NCI-H146 (cell line): ENCODE results near the gene GPR42.
"Not testable (repeated sequence)": the region's sequence is repeated elsewhere in the genome, so short reads cannot be mapped to it uniquely, and the experiment has no call there.

Source experiments
- DNase-seq: peaks from one replicate; lab custom pipeline; 2025; lab: John Stamatoyannopoulos, UW

GPR42 gene

DNA sequence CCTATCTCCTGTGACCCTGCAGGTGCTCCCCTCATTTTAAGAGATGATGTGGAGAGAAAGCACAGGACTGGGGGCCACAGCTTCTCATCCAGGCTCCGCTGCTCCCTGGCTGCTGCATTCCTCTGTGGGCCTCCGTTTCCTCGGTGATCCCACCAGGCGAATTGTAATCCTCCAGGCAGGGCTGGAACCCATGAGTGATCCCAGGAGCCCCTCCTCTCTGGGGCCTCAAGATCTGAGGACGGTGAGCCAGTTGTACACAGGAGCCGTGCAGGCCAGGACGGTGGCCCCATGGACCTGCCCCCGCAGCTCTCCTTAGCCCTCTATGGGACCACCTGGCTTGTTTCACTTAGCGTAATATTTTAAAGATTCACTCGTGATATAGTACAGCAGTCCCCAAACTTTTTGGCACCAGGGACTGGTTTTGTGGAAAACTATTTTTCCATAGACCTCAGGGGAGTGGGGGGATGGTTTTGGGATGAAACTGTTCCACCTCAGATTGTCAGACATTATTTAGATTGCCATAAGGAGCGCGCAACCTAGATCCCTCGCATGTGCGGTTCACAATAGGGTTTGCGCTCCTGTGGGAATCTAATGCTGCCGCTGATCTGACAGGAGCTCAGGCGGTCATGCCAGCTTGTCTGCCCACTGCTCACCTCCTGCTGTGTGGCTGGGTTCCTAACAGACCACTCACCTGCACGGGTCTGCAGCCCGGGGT is 7.0 kb upstream of the GPR42 start:
- DNase-seq = no peak

DNA sequence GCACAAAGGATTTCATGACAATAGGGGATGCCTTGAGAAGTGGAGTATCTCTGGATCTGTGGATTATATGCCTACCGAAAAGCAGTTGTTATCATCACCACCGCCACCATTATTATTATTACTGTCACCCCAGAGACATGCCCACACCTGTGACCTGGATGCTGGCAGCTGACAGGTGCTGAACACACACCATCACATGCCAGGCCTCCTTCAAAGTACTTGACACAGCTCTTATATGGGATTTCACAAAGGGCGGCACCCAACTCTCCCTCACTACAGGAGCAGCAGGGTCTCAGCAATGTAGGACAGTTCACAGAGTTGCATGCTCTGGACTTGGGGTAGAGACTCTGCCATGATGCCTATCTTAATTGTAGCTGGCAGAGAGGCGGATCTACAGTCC is 5.6 kb upstream of the GPR42 start:
- DNase-seq = no peak

DNA sequence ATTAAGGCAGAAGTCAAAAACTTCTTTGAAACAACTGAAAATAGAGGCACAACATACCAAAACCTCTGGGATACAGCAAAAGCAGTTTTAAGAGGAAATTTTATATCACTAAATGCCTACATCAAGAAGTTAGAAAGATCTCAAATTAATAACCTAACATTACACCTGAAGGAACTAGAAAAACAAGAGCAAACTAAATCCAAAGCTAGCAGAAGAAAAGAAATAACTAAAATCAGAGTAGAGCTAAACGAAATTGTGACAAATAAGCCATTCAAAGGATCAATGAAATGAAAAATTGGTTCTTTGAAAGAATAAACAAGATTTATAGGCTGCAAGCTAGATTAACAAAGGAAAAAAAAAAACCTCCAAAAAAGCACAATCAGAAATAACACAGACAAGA is 2.5 kb upstream of the GPR42 start:
- no peak for DNase-seq

DNA sequence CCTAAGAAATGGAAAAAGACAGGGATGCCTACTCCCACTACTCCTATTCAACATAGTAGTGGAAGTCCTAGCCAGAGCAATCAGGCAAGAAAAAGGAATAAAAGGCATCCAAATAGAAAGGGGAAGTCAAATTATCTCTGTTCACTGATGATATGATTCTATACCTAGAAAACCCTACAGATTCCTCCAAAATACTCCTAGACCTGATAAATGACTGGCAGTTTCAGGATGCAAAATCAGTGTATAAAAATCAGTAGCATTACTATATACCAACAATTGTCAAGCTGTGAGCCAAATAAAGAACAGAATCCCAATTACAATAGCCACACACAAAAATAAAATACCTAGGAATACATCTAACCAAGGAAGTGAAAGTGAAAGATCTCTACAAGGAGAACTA is 1.3 kb upstream of the GPR42 start:
- DNase-seq = no peak

DNA sequence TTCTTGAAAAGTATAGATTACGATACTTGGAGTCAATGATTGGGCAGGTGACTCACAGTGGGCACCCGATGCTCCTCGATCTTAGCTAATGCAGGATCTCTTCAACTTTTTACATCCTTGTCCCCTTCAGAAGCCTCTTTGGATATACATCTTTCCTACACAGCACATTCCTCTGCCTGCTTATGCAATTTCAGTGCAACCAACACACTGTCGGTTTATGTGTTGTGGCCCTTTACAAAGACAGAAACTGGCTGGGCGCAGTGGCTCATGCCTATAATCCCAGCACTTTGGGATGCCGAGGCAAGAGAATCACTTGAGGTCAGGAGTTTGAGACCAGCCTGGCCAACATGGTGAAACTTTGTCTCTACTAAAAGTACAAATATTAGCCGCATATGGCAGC is 2.6 kb downstream of the GPR42 start:
- no peak for DNase-seq

DNA sequence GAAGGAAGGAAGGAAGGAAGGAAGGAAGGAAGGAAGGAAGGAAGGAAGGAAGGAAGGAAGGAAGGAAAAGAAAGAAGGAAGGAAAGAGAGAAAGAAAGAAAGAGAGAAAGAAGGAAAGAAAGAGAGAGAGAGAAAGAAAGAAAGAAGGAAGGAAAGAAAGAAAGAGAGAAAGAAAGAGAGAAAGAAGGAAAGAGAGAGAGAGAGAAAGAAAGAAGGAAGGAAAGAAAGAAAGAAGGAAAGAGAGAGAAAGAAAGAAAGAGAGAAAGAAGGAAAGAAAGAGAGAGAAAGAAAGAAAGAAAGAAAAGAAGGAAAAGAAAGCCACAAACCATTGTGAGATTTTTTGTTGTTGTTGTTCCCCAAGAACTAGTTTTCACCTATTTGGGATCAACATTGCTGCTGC is 3.2 kb downstream of the GPR42 start:
- DNase-seq = not testable (repeated sequence)

DNA sequence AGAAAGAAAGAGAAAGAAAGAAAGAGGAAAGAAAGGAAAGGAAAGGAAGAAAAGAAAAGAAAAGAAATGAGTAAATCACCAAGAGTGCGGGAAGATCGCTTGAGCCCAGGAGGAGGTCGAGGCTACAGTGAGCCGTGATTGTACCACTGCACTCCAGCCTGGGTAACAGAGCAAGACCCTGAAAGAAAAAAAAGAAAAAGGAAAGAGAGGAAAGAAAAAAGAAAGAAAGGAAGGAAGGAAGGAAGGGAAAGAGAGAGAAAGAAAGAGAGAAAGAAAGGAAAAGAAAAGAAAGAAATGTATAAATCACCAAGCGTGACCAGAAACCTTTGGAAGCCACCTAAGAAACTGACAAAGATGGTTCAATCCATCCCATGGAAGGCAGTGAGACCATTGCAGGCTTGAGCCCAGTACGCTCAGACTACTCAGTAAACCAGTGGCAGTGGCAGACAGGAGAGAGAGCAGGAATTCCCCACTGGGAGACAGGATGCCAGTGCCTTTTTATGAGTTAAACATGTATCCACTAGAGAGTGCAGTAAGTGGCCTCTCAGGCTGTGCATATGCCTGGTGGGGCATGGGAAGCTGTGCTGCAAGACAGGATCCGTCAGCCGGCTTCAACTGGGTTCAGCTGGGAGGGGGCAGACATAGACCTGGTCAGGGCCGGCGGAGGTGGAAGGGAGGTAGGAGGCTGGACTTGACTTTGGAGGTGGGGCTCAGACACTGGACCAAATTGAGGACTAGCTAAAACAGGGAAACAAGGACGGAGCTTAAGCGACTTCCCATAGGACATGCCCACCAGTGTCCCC is 4.8 kb downstream of the GPR42 start:
- DNase-seq = no peak

DNA sequence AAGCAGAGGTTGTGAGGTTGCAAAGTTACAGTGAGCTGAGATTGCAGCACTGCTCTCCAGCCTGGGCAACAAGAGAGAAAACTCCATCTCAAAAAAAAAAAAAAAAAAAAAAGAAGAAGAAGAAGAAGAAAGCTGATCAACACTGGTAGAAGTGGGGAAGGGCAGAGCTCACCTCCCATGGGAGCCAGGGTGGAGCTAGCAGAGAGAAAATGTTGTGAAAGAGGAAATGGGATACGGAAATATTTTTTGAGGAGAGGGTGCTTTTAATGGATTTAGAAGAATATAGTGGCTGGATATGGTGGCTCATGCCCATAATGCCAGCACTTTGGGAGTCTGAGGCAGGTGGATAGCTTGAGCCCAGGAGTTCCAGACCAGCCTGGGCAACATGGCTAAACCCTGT is 6.8 kb downstream of the GPR42 start:
- DNase-seq = no peak

DNA sequence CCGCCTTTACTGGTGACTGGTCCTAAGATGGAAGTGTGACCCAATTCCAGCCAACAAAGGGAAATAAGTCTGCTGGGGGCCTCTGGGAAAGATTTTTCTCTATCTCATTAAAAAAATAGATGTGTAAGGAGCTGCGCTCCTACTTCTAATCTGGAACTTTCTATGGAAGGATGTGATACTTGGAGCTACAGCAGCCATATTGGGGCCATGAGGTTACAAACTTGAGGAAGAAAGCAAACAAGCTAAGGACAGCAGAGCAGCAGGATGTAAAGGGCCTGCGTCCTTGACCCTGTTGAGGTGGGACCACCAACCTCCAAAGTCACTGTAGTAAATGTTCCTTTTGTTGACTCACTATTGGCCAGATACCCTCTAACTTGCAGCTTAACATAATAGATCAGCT is 7.5 kb downstream of the GPR42 start:
- no peak for DNase-seq

DNA sequence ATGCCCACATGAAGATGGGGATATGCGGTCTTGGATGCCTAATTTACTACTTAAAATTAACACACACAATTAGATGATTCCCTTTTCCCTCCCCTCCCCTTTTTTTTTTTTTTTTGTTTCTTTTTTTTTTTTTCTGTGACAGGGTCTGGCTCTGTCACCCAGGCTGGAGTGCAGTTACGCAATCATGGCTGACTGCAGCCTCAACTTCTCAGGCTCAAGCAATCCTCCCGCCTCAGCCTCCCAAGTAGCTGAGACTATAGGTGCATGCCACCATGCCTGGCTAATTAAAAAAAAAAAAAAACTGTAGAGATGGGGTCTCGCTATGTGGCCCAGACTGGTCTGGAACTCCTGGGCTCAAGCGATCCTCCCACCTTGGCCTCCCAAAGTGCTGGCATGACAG is 8.7 kb downstream of the GPR42 start:
- DNase-seq = not testable (repeated sequence)

DNA sequence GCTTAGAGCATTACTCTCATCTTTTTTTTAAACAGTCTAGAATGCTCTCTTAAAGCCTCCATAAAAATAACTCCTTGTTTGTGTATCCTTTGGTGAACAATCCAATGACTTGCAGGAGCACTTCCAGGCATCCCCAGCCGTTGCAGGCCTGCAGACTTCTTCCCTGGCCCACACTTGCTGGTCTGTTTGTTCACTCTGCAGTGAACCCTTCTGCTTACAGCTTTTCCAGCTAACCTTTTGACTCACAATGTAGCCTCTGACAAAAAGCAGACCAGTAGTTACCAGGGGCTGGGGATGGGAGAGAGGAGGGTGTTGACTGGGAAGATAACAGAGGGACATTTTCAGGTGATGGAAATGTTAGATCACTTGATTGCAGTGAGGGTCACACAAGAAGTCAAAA is 9.1 kb downstream of the GPR42 start:
- no peak for DNase-seq

DNA sequence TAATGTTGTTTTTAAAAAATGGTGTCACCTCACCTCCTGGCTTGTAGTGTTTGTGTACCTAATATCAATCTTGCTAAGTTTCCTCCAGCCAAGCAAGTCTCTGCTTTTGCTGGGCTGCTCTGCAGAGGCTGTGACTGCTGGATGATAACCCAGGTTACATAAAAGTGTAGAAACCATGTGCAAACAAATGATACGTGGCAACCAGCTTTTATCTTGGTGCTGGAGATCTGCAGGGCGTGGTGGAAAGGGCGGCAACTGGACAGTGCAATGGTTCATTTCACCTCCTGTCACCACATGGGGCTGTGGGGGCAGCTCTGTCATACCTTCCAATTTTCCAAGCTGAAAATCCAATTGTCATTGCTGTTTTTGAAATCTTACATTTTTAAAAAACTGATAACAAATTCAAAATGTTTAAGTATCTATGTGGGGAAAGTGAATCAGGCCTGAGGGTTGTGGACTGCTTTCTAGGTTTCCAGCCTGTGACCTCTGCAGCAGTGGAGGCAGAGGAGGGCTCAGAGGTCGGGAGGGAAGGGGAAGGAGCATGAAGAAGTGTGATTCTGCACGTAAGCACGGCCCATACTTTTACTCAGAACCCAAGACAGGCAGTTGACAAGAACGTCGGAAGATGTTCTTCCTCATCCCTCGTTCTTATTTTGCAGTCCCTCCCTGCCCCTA is 9.7 kb downstream of the GPR42 start:
- no peak for DNase-seq

DNA sequence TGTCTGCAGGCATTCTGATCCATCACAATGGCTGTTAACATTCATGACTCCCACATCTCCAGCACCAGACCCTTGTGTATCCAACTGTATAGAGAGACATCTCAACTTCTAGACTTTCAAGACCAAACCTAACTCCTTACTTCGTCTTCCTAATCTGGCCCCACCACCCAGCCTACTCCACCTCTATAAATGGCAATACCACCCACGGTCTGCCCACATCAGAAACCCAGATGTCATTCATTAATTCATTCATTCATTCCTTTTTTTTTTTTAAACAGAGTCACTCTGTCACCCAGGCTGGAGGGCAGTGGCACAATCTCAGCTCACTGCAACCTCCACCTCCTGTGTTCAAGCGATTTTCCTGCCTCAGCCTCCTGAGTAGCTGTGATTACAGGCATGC is 10.4 kb downstream of the GPR42 start:
- DNase-seq = no peak

DNA sequence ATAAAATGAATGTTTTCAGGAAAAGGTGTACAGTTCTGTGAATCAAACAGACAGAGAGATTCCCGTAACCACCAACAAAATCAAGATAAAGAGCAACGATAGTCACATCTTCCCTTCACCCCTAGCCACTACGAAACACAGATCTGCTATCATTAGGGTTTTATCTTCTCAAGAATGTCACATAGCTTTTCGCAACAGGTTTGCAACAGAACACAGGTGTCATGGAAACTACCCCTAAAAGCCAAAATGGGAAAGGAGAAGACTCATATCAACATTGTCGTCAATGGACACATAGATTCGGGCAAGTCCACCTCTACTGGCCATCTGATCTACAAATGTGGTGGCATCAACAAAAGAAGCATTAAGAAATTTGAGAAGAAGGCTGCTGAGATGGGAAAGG is 11.1 kb downstream of the GPR42 start:
- no peak for DNase-seq

DNA sequence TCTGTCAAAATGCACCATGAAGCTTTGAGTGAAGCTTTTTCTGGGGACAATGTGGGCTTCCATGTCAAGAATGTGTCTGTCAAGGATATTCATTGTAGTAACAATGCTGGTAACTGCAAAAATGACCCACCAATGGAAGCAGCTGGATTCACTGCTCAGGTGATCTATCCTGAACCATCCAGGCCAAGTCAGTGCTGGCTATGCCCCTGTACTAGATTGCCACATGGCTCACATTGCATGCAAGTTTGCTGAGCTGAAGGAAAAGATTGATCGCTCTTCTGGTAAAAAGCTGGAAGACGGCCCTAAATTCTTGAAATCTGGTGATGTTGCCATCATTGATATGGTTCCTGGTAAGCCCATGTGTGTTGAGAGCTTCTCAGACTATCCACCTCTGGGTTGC is 12.7 kb downstream of the GPR42 start:
- no peak for DNase-seq

DNA sequence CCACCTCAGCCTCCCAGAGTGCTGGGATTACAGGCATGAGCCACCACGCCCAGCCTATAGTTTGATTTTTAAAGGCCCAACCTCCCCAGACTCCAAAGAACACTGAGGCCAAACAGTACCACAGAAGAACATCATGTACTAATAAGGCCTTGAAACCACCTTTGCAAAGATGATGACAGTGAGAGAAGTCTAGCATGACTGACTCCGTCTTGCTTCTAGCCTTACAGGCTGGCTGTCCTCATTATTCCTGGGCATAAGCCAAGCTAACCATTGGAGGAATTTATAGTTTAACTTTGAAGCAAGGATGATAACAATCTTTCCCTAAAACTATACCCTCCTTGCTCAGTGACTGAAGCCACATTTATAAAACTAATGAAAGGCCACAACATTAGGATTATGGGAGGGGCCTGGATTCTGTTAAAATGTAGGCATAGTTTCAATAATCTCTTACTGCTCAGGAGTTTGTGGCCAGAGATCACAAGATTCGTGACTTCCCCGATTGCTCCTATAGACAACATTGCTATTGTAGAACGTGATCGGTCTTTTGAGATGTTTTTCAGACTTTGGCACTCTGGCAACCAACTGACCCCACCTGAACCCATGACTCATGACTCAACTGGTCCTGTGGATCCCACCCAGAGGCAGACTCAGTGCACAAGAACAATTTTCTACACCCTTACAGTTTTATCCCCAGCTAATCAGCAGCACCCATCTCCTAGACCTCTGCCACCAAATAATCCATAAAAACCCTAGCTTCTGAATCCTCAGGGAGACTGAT is 17.6 kb downstream of the GPR42 start:
- no peak for DNase-seq

DNA sequence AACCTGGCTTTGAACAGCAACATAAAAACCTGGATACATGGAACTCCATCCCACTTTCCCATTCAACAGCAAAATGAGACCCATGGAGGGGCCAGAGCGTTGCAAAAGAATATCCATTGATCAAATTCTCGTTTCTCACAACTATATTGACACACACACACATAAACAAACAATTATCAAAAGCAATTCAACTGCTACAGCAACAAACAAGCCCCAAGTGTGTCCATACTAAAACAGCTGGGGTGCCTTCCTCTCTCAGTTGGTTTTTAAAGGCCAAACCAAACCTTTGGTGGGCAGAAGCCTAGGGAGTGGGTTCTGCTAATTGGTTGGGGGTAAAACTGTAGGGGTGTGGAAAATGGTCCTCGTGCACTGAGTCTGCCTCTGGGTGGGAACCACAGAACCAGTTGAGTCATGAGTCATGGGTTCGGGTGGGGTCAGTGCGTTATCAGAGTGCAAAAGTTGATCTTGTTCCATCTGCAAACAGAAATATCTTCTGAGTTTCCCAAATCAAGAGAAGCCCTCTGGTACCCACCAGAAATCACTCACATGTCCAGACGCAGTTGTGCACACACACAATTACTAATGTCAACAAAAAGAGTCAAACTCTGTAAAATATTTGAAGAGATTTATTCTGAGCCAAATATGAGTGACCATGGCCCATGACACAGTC is 18.5 kb downstream of the GPR42 start:
- no peak for DNase-seq

DNA sequence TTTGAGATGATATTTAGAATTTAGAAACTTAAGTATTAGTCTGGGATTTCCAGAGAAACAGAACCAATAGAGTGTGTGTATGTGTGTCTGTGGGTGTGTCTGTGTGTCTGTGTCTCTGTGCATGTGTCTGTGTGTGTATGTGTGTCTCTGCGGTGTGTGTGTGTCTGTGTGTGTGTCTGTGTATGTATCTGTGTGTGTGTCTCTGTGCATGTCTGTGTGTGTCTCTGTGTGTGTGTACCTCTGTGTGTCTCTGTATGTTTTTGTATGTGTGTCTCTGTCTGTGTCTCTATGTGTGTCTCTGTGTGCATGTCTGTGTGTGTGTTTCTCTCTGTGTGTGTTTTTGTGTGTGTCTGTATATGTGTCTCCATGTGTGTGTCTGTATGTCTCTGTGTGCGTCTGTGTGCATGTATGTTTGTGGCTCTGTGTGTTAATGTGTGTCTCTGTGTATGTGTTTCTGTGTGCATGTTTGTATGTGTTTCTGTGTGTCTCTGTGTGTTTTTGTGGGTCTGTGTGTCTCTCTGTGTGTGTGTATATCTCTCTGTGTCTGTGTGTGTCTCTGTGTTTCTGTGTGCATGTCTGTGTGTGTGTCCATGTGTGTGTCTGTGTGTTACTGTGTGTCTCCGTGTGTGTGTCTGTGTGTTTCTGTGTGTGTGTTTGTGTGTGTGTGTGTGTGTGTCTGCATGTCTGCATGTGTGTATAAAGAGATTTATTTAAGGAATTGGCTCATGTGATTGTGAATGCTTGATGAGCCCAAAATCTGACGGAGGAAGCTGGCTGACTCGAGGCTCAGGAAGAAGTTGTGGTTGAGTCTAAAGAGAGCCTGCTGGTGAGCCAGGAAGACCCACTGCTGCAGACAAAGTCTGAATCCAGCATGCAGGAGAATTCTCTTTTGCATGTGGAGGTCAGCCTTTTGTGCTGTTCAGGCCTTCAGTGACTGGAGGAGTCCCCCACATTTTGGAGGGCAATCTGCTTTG is 22.2 kb downstream of the GPR42 start:
- DNase-seq = no peak

DNA sequence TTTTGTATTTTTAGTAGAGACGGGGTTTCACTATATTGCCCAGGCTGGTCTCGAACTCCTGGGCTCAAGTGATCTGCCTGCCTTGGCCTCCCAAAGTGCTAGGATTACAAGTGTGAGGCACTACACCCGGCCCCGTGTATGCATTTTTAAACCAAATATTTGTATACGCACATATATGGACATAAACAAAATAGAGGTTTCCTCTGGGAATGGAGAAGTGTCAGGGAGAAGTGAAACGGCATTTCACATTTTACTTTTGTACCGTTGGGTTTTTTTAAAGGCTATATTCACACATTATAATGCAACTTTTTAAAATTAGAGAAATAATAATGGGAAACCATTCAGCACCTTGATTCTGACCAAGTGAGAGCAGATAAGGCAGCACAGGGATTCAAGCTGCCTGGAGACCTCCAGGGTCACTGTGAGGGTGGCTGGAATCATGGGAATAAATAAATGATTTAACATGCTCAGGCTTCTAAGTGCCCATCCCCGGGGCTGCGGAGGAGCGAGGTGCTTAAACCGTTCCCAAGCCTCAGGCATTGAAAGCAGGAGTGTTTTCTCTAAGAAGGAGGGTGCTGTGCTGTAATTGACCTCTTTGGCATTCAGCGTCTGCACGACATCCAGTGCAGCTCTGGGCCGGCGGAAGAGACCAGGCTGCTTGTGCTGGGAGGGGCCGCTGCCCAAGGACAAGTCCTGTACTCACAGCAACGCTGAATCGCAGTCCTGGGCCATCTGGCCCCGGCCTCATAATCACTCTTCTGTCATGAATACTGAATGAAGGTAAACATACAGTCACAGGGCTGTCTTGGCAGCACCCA is 24.7 kb downstream of the GPR42 start:
- DNase-seq = no peak
